DMS153 treated with DMSO at 0.1 percent for 48 hours (cell line): ENCODE data around the gene SLC18A2.

Source experiments
- DNase-seq: peaks from one replicate; lab custom pipeline; 2025; ENCODE audit not compliant: unreplicated experiment; lab: John Stamatoyannopoulos, UW

SLC18A2 gene

DNA sequence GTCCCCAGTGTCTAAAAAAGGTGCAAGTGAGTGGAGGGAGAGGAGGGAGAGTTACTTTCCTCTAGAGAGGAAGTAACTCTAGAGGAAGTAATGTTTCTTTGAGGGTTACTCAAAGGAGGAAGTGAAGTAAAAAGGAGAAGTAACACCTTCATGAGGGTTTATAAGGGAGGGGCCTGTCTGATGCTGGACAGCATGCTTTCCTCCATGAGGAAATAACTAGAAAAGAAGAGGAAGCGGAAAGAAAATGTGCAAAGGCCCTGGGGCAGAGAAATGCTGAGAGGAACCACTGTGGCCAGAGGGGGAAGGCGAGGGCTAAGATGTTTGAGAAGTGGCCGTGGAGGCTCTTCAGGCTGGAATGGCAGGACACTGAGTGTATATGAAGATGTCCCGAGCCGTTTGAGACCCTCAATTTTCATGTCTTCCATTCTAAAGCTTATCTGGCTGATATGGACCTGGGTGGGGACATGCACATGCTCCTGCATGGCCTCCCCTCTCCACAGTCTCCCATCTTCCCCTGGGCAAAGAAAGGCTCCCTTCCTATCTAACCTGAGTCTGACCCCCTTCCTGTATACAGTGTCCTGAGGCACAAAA, 3.4 kb upstream of the SLC18A2 start:
- no peak for DNase-seq

DNA sequence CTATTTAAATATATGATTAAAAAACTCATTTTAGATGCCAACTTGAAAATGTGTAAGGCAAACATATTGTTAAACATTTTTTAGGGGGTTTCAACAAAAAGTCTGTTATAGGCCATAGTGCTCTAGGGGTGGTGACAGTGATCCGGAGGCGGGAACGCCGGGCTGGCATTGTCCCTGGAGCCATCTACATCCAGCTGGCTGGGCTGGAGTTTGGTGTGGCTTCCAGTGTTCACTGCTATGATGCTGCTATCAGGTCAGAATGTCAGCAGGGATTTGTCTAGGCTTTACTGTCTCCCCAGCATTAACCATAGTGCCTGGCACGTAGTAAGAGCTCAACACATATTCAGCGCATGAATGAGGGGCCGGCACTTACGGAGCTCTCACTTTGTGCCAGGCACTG, 1.9 kb upstream of the SLC18A2 start:
- no peak for DNase-seq

GRCh38 chr10:117239721-117240620, 943 bp upstream of the SLC18A2 start:
- DNase-seq, result no peak

DNA sequence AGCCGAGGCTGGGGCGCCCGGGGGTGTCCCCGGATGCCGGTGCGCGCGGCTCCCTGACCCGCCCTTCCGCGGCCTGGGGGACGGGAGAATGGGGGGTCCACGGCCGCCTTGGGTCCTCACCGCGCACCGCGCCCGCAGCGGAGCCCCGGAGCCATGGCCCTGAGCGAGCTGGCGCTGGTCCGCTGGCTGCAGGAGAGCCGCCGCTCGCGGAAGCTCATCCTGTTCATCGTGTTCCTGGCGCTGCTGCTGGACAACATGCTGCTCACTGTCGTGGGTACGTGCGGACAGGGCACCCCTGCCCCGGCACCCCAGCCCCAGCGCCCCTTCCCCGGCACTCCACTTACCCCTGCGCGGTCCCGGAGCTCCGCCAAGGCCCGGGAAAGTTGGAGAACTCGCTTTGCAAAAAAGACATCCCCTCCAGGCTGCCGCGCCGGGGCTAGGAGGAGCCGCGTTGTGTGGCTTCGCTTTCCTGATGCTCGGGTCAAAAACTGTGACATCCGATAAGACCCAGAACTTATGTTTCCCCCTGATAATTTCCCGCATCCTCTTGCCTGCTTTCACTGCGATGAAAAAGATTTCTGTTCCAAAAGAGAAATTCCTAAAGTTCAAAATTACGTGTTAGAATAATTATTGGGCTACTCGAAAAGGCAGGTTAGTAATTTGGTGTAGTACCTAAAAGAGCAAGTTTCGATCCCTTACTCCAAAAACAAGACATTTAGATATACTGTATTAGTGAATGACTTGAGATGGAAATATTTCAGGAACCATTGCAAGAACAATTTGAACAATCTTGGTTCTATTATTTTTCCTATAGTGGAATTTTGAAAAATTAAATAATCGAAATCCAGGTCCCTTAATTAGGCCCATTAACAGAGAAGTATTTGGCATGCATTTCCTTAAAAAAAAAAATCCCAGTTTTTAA, 888 bp downstream of the SLC18A2 start:
- DNase-seq, result no peak

DNA sequence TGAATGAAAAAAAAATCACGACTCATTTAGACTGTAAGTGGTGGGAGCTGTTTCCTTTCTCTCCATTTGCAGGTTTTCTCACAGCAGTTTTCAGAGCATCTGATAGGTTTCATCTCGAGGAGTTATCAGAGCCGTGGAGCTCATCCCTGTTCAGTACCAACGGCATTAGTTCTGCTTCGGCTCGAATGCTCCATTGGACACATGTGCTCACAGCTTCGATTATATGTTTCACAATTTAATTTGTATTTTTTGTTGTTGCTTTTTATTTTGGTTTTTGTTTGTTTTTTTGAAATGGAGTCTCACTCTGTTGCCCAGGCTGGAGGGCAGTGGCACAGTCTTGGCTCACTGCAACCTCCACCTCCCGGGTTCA, 1.5 kb downstream of the SLC18A2 start:
- DNase-seq, result no peak

- DNase-seq, result no peak
These were observed 6.2 kb downstream of the SLC18A2 start for GRCh38 chr10:117246997-117247671.

DNA sequence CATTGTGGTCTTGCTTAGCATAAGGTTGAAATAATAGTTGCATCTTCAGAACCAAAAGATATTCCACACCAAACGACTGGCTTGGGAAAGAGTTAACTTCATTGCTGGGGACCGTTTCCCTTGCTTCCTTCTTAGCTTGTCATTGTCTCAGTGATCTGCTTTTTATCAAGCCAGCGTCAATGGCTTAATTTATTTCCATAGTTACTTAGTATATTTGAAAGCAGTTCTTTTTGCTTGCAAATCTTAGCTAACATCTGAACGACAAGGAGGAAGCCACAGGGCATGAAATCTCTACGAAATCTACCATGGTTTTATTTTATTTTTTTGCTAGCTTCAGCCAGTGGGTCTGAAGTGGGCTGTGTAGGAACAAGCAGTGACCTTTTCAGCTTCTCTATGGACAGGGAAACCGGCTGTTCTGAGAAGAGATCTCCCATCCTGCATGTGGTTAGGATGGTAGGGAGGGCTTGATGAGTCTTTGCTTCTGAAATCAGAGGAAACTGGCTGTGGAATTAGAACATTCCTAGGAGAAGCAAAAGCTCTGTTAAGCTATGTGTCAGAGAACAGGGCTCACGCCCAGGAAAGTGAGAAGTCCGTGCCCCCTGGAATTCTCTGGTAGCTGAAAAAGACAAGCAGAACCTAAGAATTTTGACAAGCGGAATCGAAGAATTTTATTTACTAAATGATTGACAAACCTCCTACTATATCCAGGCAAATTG, 8.0 kb downstream of the SLC18A2 start:
- no peak for DNase-seq

DNA sequence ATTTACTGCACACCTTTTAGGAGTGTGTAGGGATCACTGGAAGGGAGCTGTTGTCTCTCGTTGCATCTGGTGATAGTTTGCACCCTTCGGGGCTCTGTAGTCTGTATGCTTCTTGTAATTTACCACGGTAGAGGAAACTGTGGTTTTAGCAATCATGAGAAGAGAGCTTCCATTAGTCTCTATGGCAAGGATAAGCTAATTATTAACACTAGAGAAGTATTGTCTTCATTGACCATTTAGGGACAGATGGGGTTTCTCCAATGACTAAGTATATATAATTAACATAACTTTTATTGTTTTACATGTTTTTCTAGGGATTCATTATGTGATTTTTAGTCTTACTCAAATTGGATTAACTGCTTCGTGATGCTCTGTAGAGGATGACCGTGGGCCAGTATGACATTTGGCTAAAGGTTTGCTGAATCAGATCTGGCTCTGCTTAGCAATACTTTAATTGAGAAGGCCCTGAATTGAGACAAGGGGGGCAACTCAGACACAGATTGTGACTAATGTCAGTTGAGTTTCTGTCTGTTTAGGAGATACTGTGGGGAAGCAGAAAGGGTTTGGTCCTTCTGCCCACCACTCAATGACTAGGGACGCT, 8.7 kb downstream of the SLC18A2 start:
- no peak for DNase-seq

DNA sequence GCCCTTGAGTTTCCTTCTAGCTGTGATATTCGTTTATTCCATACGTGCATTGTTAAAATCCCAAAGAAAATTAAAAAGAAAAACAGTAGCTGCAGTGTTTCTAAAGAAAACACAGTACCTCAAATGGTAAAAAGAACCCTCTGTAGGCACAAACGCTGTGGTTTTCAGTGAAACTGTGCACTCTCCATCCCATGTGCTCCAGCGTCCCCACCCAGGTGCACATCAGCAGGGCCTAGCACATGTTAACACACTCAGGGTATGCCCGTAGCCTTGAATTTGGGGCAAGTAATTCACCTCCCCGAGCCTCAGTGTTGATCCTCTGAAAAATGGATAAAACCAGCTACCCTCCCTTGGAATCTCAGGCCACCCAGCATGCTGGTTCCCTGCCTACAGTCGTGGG, 9.5 kb downstream of the SLC18A2 start:
- DNase-seq, result no peak

- DNase-seq, result no peak
These were observed 13.0 kb downstream of the SLC18A2 start for GRCh38 chr10:117253908-117254307.

GRCh38 chr10:117254338-117254737, 13.4 kb downstream of the SLC18A2 start:
- DNase-seq, result no peak

DNA sequence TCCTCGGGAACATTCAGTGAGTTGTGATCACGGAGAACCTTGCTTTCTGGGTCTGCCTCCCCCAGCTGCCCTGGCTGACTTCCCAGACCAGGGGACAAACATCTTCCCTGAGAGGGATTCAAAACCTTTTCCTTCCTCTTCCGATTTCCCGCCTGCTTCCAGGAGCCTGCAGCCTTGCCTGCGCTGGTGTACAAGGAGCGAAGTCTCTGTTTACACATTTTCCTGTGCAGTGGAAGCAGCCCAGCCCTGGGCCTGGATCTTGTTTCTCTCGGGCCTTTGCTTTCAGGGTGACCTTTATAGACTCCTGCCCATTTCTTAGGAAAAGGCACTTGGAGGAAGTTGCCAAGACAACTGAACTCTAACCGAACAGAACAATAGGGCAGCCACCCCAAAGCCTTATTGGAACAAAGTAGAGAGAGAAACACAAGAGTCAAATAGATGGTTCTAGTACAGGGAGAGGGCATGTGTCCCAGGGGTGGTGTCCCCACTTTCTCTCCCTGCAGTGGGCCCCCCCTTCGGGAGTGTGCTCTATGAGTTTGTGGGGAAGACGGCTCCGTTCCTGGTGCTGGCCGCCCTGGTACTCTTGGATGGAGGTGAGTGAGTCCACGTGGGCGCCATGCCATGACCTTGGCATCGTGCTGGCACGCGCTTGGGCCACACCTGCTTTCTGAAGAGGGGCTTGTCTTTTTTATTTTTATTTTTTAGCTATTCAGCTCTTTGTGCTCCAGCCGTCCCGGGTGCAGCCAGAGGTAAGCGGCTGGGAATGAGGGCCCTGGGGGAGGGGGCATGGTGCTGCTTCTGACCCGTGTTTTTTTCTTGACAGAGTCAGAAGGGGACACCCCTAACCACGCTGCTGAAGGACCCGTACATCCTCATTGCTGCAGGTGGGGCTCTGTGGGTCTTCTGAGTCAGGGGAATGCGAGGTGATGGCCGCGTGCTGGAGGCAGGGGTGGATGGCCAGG, 14.1 kb downstream of the SLC18A2 start:
- DNase-seq, result no peak

GRCh38 chr10:117255835-117256460, 15.0 kb downstream of the SLC18A2 start:
- DNase-seq, result no peak

- DNase-seq, result no peak
These were observed 16.0 kb downstream of the SLC18A2 start for GRCh38 chr10:117256910-117257309.

GRCh38 chr10:117257721-117258120, 16.8 kb downstream of the SLC18A2 start:
- DNase-seq, result no peak

GRCh38 chr10:117259279-117259678, 18.4 kb downstream of the SLC18A2 start:
- DNase-seq, result no peak

DNA sequence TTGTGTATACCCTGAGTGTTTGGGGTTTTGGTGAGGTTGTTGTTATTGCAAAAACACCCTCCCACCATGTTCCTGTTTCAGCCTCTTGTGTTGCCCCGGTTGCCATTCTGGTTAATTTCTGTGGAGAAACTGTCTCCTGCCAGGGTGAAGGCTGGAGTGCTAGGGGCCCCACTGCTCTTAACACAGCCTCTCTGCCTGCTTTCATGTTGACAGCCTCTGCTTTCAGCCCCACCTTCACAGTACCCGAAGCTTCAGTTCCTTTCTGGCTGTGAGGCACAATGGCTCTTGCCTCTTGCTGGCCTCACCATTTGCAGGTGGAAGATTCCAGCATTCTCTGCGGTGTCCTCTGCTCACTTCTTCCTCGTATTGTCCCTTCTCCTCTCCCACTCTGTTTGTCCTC, 19.2 kb downstream of the SLC18A2 start:
- no peak for DNase-seq

GRCh38 chr10:117261501-117261900, 20.6 kb downstream of the SLC18A2 start:
- DNase-seq, result no peak
